NCI-H524 treated with DMSO at 0.1 percent for 48 hours (cell line): ENCODE data around the gene ENO1.
"Not testable (repeated sequence)": the region's sequence is repeated elsewhere in the genome, so short reads cannot be mapped to it uniquely, and the experiment has no call there.

Source experiments
- DNase-seq: peaks from one replicate; lab custom pipeline; 2025; lab: John Stamatoyannopoulos, UW

ENO1 gene

GRCh38 chr1:8878448-8878697 is at the start of gene ENO1:
TSS of gene ENO1 (minus strand) at chr1:8878686. CDS start at chr1:8874908, 3,778 bp downstream.
- DNase-seq = no peak

GRCh38 chr1:8926707-8927694 is 48.5 kb upstream of the ENO1 start:
- peak; percentile 38 for DNase-seq

GRCh38 chr1:8925960-8926359 is 47.5 kb upstream of the ENO1 start:
- DNase-seq = no peak

- peak; percentile 6 for DNase-seq
Measured at GRCh38 chr1:8925406-8925805, 46.9 kb upstream of the ENO1 start.

- no peak for DNase-seq
Measured at GRCh38 chr1:8922962-8923361, 44.5 kb upstream of the ENO1 start.

- not testable (repeated sequence) for DNase-seq
Measured at GRCh38 chr1:8917536-8917935, 39.0 kb upstream of the ENO1 start.

- DNase-seq = no peak
Measured at GRCh38 chr1:8915446-8915845, 37.0 kb upstream of the ENO1 start.

- DNase-seq = peak; percentile 4
Measured at GRCh38 chr1:8914466-8914865, 36.0 kb upstream of the ENO1 start.

GRCh38 chr1:8913457-8913856 is 35.0 kb upstream of the ENO1 start:
- DNase-seq = no peak

- DNase-seq = no peak
Measured at GRCh38 chr1:8911416-8912309, 33.2 kb upstream of the ENO1 start.

- no peak for DNase-seq
Measured at GRCh38 chr1:8910914-8911313, 32.4 kb upstream of the ENO1 start.

- no peak for DNase-seq
Measured at GRCh38 chr1:8910331-8910730, 31.8 kb upstream of the ENO1 start.

GRCh38 chr1:8908388-8909151 is 30.1 kb upstream of the ENO1 start:
- DNase-seq = no peak

- DNase-seq = no peak
Measured at GRCh38 chr1:8905582-8906191, 27.2 kb upstream of the ENO1 start.

- no peak for DNase-seq
Measured at GRCh38 chr1:8903908-8904650, 25.6 kb upstream of the ENO1 start.

- no peak for DNase-seq
Measured at GRCh38 chr1:8903410-8903809, 24.9 kb upstream of the ENO1 start.

GRCh38 chr1:8902765-8903164 is 24.3 kb upstream of the ENO1 start:
- DNase-seq = no peak

GRCh38 chr1:8900684-8901083 is 22.2 kb upstream of the ENO1 start:
- DNase-seq = not testable (repeated sequence)

- no peak for DNase-seq
Measured at GRCh38 chr1:8899046-8899445, 20.6 kb upstream of the ENO1 start.

- DNase-seq = not testable (repeated sequence)
Measured at GRCh38 chr1:8898418-8898817, 19.9 kb upstream of the ENO1 start.

GRCh38 chr1:8897505-8897904 is 19.0 kb upstream of the ENO1 start:
- not testable (repeated sequence) for DNase-seq
